Neural cell (in vitro differentiated cells): ENCODE measurements around the gene HIRIP3. TPM values are rescaled to one million over a fixed set of nuclear protein-coding genes. Genes with fewer than 3 reads are reported as not detected.

Experiments used
- H2AFZ ChIP-seq: fragments of 200-600, 300-800 bp; sonication (generic), shearing (Covaris generic); 2 replicates; pipeline ENCODE4 v1.6.0; 2014; ENCODE audit warnings: low read depth, mild to moderate bottlenecking, antibody characterized with exemption, low read length, moderate library complexity
- H3F3A ChIP-seq: fragments of 200-600 bp; shearing (Covaris generic); 2 replicates; pipeline ENCODE4 v1.6.1; 2016; ENCODE audit warnings: mild to moderate bottlenecking, moderate library complexity, mixed read lengths, antibody characterized with exemption, low read length; ENCODE audit not compliant: insufficient read depth, poor library complexity, severe bottlenecking
- H3K27ac ChIP-seq: fragments of 200-600, 300-800 bp; sonication (generic), shearing (Covaris generic); 2 replicates; pipeline ENCODE4 v1.5.1; 2014; ENCODE audit warnings: mild to moderate bottlenecking, low read length, moderate library complexity
- H3K27me3 ChIP-seq: fragments of 300-800, 200-600 bp; sonication (generic), shearing (Covaris generic); 2 replicates; pipeline ENCODE4 v1.6.0; 2014; ENCODE audit warnings: mild to moderate bottlenecking, low read depth, low read length, moderate library complexity; ENCODE audit not compliant: insufficient read depth
- H3K36me3 ChIP-seq: fragments of 300-800, 200-600 bp; sonication (generic), shearing (Covaris generic); 2 replicates; pipeline ENCODE4 v1.5.1; 2014; ENCODE audit warnings: mild to moderate bottlenecking, antibody characterized with exemption, low read length, moderate library complexity; ENCODE audit not compliant: insufficient read depth
- H3K4me2 ChIP-seq: fragments of 300-800, 200-600 bp; sonication (generic), shearing (Covaris generic); 2 replicates; pipeline ENCODE4 v1.6.0; 2014; ENCODE audit warnings: mild to moderate bottlenecking, low read length
- H3K4me3 ChIP-seq: fragments of 300-800, 200-600 bp; sonication (generic), shearing (Covaris generic); 2 replicates; pipeline ENCODE4 v1.5.1; 2014; ENCODE audit warnings: mild to moderate bottlenecking, low read length, moderate library complexity
- H3K79me2 ChIP-seq: fragments of 200-600 bp; shearing (Covaris generic); replicated peaks from 2 replicates; pipeline ENCODE4 v1.6.0; 2014; ENCODE audit warnings: mild to moderate bottlenecking, low read length, moderate library complexity; ENCODE audit not compliant: insufficient read depth
- H3K9ac ChIP-seq: fragments of 300-800, 200-600 bp; sonication (generic), shearing (Covaris generic); 2 replicates; pipeline ENCODE4 v1.6.1; 2016; ENCODE audit warnings: mild to moderate bottlenecking, low read length, mixed read lengths
- H3K9me2 ChIP-seq: fragments of 200-600 bp; shearing (Covaris generic); 2 replicates; pipeline ENCODE4 v1.6.1; 2016; ENCODE audit warnings: mild to moderate bottlenecking, low read length, mixed read lengths; ENCODE audit not compliant: insufficient read depth
- H3K9me3 ChIP-seq: fragments of 200-600, 300-800 bp; sonication (generic), shearing (Covaris generic); 2 replicates; pipeline ENCODE4 v1.6.1; 2016; ENCODE audit warnings: mild to moderate bottlenecking, mixed run types, low read length, moderate library complexity, mixed read lengths
- H4K20me1 ChIP-seq: fragments of 200-600 bp; shearing (Covaris generic); 2 replicates; pipeline ENCODE4 v1.6.1; 2016; ENCODE audit warnings: mild to moderate bottlenecking, mixed run types; ENCODE audit not compliant: insufficient read depth
- CTCF ChIP-seq: fragments of 450-650 bp; IDR thresholded peaks from 2 replicates; pipeline ENCODE4 v1.5.1; 2014; ENCODE audit warnings: antibody characterized with exemption, mild to moderate bottlenecking, moderate library complexity; ENCODE audit not compliant: poor library complexity, severe bottlenecking
- EP300 ChIP-seq: fragments of 450-650 bp; conservative IDR thresholded peaks from 2 replicates; pipeline ENCODE4 v1.6.1; 2014; ENCODE audit warnings: antibody characterized with exemption, mild to moderate bottlenecking, moderate library complexity; ENCODE audit not compliant: poor library complexity, severe bottlenecking
- EZH2 ChIP-seq: fragments of 200-600, 300-800 bp; shearing (Covaris generic), sonication (generic); IDR thresholded peaks from 2 replicates; pipeline ENCODE4 v1.6.1; 2014; ENCODE audit warnings: antibody characterized with exemption, low read length, borderline replicate concordance, mild to moderate bottlenecking; ENCODE audit not compliant: insufficient read depth, poor library complexity, severe bottlenecking
- MXI1 ChIP-seq: fragments of 450-650 bp; conservative IDR thresholded peaks from 2 replicates; pipeline ENCODE4 v1.6.1; 2014; ENCODE audit warnings: antibody characterized with exemption, mild to moderate bottlenecking; ENCODE audit not compliant: poor library complexity, severe bottlenecking
- POLR2AphosphoS5 ChIP-seq: IDR thresholded peaks from 2 replicates; pipeline ENCODE4 v1.6.1; 2012
- RAD21 ChIP-seq: fragments of 450-650 bp; conservative IDR thresholded peaks from 2 replicates; pipeline ENCODE4 v1.6.1; 2014; ENCODE audit warnings: antibody characterized with exemption, mild to moderate bottlenecking, moderate library complexity
- REST ChIP-seq: IDR thresholded peaks from 2 replicates; pipeline ENCODE4 v1.6.1; 2012; ENCODE audit warnings: borderline replicate concordance
- SMC3 ChIP-seq: fragments of 450-650 bp; conservative IDR thresholded peaks from 2 replicates; pipeline ENCODE4 v1.6.1; 2014; ENCODE audit warnings: antibody characterized with exemption, mild to moderate bottlenecking, moderate library complexity; ENCODE audit not compliant: poor library complexity
- TAF1 ChIP-seq: IDR thresholded peaks from 2 replicates; pipeline ENCODE4 v1.6.1; 2012; ENCODE audit warnings: low read depth
- polyA plus RNA-seq: library from polyadenylated mRNA; depleted of rRNA; stranded (reverse); fragments of >200 nt; gene quantifications from 2 replicates; pipeline ENCODE4 v1.2.3, GENCODE V29; 2014

Gene HIRIP3
- polyA plus RNA-seq, 1 donor from 2014 or later, result 51.2 TPM

DNA sequence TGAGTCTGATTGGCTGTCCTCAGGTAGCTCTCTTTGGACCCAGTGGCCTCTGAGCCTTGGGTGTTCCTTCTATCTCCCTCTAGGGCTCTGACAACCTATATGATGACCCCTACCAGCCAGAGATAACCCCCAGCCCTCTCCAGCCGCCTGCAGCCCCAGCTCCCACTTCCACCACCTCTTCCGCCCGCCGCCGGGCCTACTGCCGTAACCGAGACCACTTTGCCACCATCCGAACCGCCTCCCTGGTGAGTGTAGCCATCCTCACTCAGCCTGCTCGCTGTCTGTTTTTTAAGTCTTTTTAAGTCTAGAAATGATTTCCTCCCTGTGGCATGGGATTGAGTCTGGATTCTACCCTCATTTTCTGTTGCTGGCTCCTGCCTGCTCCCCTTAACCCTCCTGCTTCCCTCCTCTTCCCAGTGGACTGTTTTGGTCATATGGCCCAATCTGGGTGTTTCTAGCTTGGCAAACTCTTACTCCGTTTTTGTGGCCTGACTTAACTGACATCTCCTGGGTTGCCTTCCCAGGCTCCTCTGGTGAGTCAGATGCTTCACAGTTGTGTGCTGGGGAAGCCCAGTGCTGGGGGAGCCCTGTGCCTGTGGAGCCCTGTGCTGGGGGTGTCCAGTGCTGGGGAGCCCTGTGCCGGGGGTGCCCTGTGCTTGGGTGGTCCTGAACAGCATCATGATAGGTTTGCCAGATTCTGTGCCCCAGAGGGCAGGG, 11.8 kb downstream of the HIRIP3 start:
- TF ChIP-seq EP300, result no peak
- TF ChIP-seq TAF1, result no peak
- no peak for TF ChIP-seq RAD21
- no peak for TF ChIP-seq REST
- no peak for TF ChIP-seq MXI1
- no peak for TF ChIP-seq POLR2AphosphoS5
- TF ChIP-seq EZH2, result no peak
- Histone ChIP-seq H3K4me3 (no peak overlapping the region), H3K27me3 (no peaks in the 10 kb centered on the region), H4K20me1 (no peaks in the 10 kb centered on the region), H3K27ac (no peak overlapping the region), H3K36me3 (no peaks in the 10 kb centered on the region), H3K79me2 (no peaks in the 10 kb centered on the region), H3K9me3 (no peaks in the 10 kb centered on the region), H2AFZ (no peak overlapping the region), H3K9me2 (no peaks in the 10 kb centered on the region), H3F3A (no peaks in the 10 kb centered on the region), H3K9ac (no peak overlapping the region), H3K4me2 (no peak overlapping the region)

GRCh38 chr16:29982560-29983419, 12.6 kb downstream of the HIRIP3 start:
- H3F3A ChIP-seq, result no peaks in the 10 kb centered on the region
- H3K4me3 ChIP-seq, result no peak overlapping the region
- no peak for TF ChIP-seq RAD21
- no peak overlapping the region for H3K27ac ChIP-seq
- H3K27me3 ChIP-seq, result no peaks in the 10 kb centered on the region
- H4K20me1 ChIP-seq, result peaks cover 4% of the 10 kb centered on the region
- H3K9ac ChIP-seq, result no peak overlapping the region
- no peaks in the 10 kb centered on the region for H3K9me2 ChIP-seq
- H3K4me2 ChIP-seq, result no peak overlapping the region
- no peak overlapping the region for H2AFZ ChIP-seq
- no peaks in the 10 kb centered on the region for H3K9me3 ChIP-seq
- peaks cover 2% of the 10 kb centered on the region for H3K79me2 ChIP-seq
- no peaks in the 10 kb centered on the region for H3K36me3 ChIP-seq

DNA sequence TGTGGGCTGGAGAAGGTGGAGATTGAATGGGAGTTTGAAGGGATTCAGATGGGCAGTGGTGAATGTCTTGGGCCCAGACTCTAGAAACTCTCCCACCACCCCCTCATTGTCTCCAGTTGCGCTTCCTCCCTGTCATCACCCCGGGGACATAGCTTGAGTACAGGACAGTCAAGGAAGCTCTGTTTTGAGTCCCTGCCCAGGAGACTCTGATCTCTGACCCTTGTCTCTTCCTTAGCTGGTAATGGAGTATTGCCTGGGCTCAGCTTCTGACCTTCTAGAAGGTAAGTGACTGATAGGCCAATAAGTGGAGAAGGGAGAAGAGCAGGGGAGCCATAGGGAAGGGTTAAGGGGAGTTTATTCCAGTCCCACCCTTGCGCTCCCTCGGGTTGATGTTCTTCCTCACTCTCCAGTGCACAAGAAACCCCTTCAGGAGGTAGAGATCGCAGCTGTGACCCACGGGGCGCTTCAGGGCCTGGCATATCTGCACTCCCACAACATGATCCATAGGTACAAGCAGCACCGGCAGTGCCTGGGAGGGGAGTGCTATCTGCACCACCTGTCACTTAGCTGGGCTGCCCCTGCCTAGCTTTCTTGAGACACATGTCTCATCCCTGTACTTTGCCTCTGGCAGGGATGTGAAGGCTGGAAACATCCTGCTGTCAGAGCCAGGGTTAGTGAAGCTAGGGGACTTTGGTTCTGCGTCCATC, 16.7 kb downstream of the HIRIP3 start:
- TF ChIP-seq EZH2 (no peak), SMC3 (no peak), RAD21 (no peak), TAF1 (no peak), REST (no peak), MXI1 (no peak), CTCF (no peak), POLR2AphosphoS5 (no peak), EP300 (no peak)
- Histone ChIP-seq H3K4me2 (no peak overlapping the region), H3K9ac (no peak overlapping the region), H2AFZ (no peak overlapping the region), H3K9me3 (no peaks in the 10 kb centered on the region), H3K4me3 (no peak overlapping the region), H3F3A (no peaks in the 10 kb centered on the region), H3K27me3 (no peaks in the 10 kb centered on the region), H3K9me2 (no peaks in the 10 kb centered on the region), H4K20me1 (peaks cover 12% of the 10 kb centered on the region), H3K27ac (no peak overlapping the region), H3K79me2 (peaks cover 41% of the 10 kb centered on the region), H3K36me3 (no peaks in the 10 kb centered on the region)
